Sigmoid colon (tissue), 4 donors: Measurements from ENCODE around the gene DNAJC30.

Experiments
- EP300 ChIP-seq, 4 donors: sonication (generic); formaldehyde crosslinking; IDR thresholded peaks; one replicate each; pipeline ENCODE4 v1.6.1; 2017; ENCODE audit warnings: antibody characterized with exemption in 4 of 4
- POLR2A ChIP-seq, 2 donors: fragments of 450-650 bp; IDR thresholded peaks; one replicate each; pipeline ENCODE4 v1.6.1; 2016; ENCODE audit warnings: antibody characterized with exemption in 2 of 2, mild to moderate bottlenecking in 2 of 2, moderate library complexity in 2 of 2
- TF ChIP-seq, protein P1 (sequence below), 4 experiments: fragments of 450-650 bp in 3 of 4; fragments of 200-600 bp in 1 of 4; IDR thresholded peaks; one replicate each; pipeline ENCODE4 v1.5.1; 2016 to 2019; ENCODE audit warnings: antibody characterized with exemption in 4 of 4, mild to moderate bottlenecking in 3 of 4, moderate library complexity in 2 of 4

GRCh38 chr7:73646785-73647724 lies 36.2 kb downstream of the DNAJC30 start:
- TF ChIP-seq POLR2A (IDR thresholded peaks at IDR 0.05) (no peak), EP300 (IDR thresholded peaks at IDR 0.05) (no peak)
- TF ChIP-seq, protein P1, sequence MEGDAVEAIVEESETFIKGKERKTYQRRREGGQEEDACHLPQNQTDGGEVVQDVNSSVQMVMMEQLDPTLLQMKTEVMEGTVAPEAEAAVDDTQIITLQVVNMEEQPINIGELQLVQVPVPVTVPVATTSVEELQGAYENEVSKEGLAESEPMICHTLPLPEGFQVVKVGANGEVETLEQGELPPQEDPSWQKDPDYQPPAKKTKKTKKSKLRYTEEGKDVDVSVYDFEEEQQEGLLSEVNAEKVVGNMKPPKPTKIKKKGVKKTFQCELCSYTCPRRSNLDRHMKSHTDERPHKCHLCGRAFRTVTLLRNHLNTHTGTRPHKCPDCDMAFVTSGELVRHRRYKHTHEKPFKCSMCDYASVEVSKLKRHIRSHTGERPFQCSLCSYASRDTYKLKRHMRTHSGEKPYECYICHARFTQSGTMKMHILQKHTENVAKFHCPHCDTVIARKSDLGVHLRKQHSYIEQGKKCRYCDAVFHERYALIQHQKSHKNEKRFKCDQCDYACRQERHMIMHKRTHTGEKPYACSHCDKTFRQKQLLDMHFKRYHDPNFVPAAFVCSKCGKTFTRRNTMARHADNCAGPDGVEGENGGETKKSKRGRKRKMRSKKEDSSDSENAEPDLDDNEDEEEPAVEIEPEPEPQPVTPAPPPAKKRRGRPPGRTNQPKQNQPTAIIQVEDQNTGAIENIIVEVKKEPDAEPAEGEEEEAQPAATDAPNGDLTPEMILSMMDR (IDR thresholded peaks at IDR 0.05) = no peak
